Measurements from ENCODE around the gene MTA3.

DNA sequence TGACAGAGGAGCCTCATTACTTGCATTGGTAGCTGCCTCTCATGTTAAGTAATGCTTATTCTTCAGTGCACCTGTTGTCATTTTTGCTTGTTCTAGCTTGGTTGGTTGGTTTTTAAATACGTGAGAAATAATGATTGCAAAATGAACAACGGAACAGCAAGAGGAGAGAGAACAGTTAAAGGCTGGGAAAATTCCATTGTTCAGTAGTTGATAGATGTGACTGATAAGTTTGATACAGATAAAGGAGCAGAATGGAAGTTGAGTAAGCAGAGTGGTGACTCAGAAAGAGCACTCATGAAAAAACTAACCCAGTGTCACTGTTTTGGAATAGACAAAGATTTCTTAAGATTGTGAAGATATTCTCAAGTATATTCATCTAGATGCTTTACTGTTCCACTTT, 50.5 kb downstream of the MTA3 start:
- no peak for TF ChIP-seq POLR2AphosphoS5 (IDR thresholded peaks at IDR 0.05)
- TF ChIP-seq, protein P1, sequence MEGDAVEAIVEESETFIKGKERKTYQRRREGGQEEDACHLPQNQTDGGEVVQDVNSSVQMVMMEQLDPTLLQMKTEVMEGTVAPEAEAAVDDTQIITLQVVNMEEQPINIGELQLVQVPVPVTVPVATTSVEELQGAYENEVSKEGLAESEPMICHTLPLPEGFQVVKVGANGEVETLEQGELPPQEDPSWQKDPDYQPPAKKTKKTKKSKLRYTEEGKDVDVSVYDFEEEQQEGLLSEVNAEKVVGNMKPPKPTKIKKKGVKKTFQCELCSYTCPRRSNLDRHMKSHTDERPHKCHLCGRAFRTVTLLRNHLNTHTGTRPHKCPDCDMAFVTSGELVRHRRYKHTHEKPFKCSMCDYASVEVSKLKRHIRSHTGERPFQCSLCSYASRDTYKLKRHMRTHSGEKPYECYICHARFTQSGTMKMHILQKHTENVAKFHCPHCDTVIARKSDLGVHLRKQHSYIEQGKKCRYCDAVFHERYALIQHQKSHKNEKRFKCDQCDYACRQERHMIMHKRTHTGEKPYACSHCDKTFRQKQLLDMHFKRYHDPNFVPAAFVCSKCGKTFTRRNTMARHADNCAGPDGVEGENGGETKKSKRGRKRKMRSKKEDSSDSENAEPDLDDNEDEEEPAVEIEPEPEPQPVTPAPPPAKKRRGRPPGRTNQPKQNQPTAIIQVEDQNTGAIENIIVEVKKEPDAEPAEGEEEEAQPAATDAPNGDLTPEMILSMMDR (IDR thresholded peaks at IDR 0.05 in 8 of 11, conservative IDR thresholded peaks at IDR 0.05 in 3 of 11), result no peak
